SJCRH30 (cell line): ENCODE measurements around the gene SOX13. TPM values are rescaled to one million over a fixed set of nuclear protein-coding genes. Genes with fewer than 3 reads are reported as not detected.

Experiments used
- DNase-seq, 2 experiments: peaks; one replicate each; pipeline ENCODE4 v3.0.0-alpha.2; 2015 to 2020
- H3K27ac ChIP-seq: fragments of 250-450 bp; sonication (Bioruptor Pico); 2 replicates; pipeline ENCODE4 v1.5.1; 2020; ENCODE audit warnings: mild to moderate bottlenecking, moderate library complexity
- H3K27me3 ChIP-seq: fragments of 250-450 bp; sonication (Bioruptor Pico); 2 replicates; pipeline ENCODE4 v1.5.1; 2020; ENCODE audit warnings: mild to moderate bottlenecking, moderate library complexity
- H3K36me3 ChIP-seq: fragments of 250-450 bp; sonication (Bioruptor Pico); 2 replicates; pipeline ENCODE4 v1.5.1; 2020; ENCODE audit warnings: mild to moderate bottlenecking, moderate library complexity
- H3K4me1 ChIP-seq: fragments of 250-450 bp; sonication (Bioruptor Pico); 2 replicates; pipeline ENCODE4 v1.5.1; 2020; ENCODE audit warnings: mild to moderate bottlenecking, moderate library complexity
- H3K4me3 ChIP-seq: fragments of 250-450 bp; sonication (Bioruptor Pico); 2 replicates; pipeline ENCODE4 v1.5.1; 2020; ENCODE audit warnings: mild to moderate bottlenecking, moderate library complexity
- H3K9me3 ChIP-seq: fragments of 250-450 bp; sonication (Bioruptor Pico); replicated peaks from 2 replicates; pipeline ENCODE4 v1.5.1; 2020; ENCODE audit warnings: mild to moderate bottlenecking, moderate library complexity
- total RNA-seq: library from RNA; depleted of rRNA; stranded (reverse); fragments of >200 nt; shearing (Covaris generic); gene quantifications from 2 replicates; pipeline ENCODE4 v1.2.3, GENCODE V29; 2014

The SOX13 gene
- total RNA-seq, 1 experiment from 2014 or later: 35.1 TPM

- H3K36me3 ChIP-seq: no peaks in the 10 kb centered on the region
- peak overlapping the region; percentile 79 for H3K4me3 ChIP-seq
- peak overlapping the region; percentile 76 for H3K27ac ChIP-seq
- DNase-seq: peak; percentile 34 to 46
- peaks cover 35% of the 10 kb centered on the region for H3K4me1 ChIP-seq
- no peaks in the 10 kb centered on the region for H3K9me3 ChIP-seq
- H3K27me3 ChIP-seq: no peaks in the 10 kb centered on the region
Observed at GRCh38 chr1:204075139-204075521, 2.2 kb downstream of the SOX13 start.

GRCh38 chr1:204075890-204076846 is 3.3 kb downstream of the SOX13 start:
- Histone ChIP-seq H3K4me3 (no peak overlapping the region), H3K4me1 (peaks cover 46% of the 10 kb centered on the region), H3K9me3 (no peaks in the 10 kb centered on the region), H3K27ac (no peak overlapping the region), H3K36me3 (no peaks in the 10 kb centered on the region), H3K27me3 (no peaks in the 10 kb centered on the region)
- no peak for DNase-seq

GRCh38 chr1:204076891-204077290 is 4.0 kb downstream of the SOX13 start:
- DNase-seq: no peak
- Histone ChIP-seq H3K27me3 (no peaks in the 10 kb centered on the region), H3K4me1 (peaks cover 49% of the 10 kb centered on the region), H3K9me3 (no peaks in the 10 kb centered on the region), H3K36me3 (no peaks in the 10 kb centered on the region), H3K4me3 (no peak overlapping the region), H3K27ac (no peak overlapping the region)

- peak; percentile 91 to 97 for DNase-seq
- Histone ChIP-seq H3K9me3 (no peaks in the 10 kb centered on the region), H3K36me3 (no peaks in the 10 kb centered on the region), H3K27ac (peak overlapping the region; percentile 69), H3K4me1 (peaks cover 59% of the 10 kb centered on the region), H3K27me3 (no peaks in the 10 kb centered on the region), H3K4me3 (no peak overlapping the region)
Observed at GRCh38 chr1:204077979-204078696, 5.2 kb downstream of the SOX13 start.

- no peaks in the 10 kb centered on the region for H3K9me3 ChIP-seq
- no peaks in the 10 kb centered on the region for H3K27me3 ChIP-seq
- H3K36me3 ChIP-seq: no peaks in the 10 kb centered on the region
- no peak overlapping the region for H3K4me3 ChIP-seq
- peaks cover 70% of the 10 kb centered on the region for H3K4me1 ChIP-seq
- H3K27ac ChIP-seq: peak overlapping the region; percentile 63
- peak in 1 of 2 experiments; percentile 49 for DNase-seq
Observed at GRCh38 chr1:204079608-204079999, 6.7 kb downstream of the SOX13 start.

- peaks cover 75% of the 10 kb centered on the region for H3K4me1 ChIP-seq
- H3K9me3 ChIP-seq: no peaks in the 10 kb centered on the region
- peak; percentile 97 to 98 for DNase-seq
- no peaks in the 10 kb centered on the region for H3K36me3 ChIP-seq
- 0 out of 2 replicates have a peak overlapping the region, but pooled peaks have one; percentile 2 for H3K4me3 ChIP-seq
- no peaks in the 10 kb centered on the region for H3K27me3 ChIP-seq
- H3K27ac ChIP-seq: peak overlapping the region; percentile 63
Observed at GRCh38 chr1:204080163-204080903, 7.4 kb downstream of the SOX13 start.

- Histone ChIP-seq H3K4me3 (no peak overlapping the region), H3K36me3 (no peaks in the 10 kb centered on the region), H3K27ac (no peak overlapping the region; the same call in 1 of the 2 replicates), H3K9me3 (no peaks in the 10 kb centered on the region), H3K27me3 (no peaks in the 10 kb centered on the region), H3K4me1 (peaks cover 70% of the 10 kb centered on the region)
- no peak for DNase-seq
Observed at GRCh38 chr1:204081164-204081790, 8.4 kb downstream of the SOX13 start.

- no peaks in the 10 kb centered on the region for H3K9me3 ChIP-seq
- H3K4me1 ChIP-seq: peaks cover 70% of the 10 kb centered on the region
- no peak for DNase-seq
- H3K4me3 ChIP-seq: no peak overlapping the region
- H3K27ac ChIP-seq: no peak overlapping the region
- H3K36me3 ChIP-seq: no peaks in the 10 kb centered on the region
- H3K27me3 ChIP-seq: no peaks in the 10 kb centered on the region
Observed at GRCh38 chr1:204081791-204082513, 9.0 kb downstream of the SOX13 start.

GRCh38 chr1:204083491-204083890 is 10.6 kb downstream of the SOX13 start:
- no peaks in the 10 kb centered on the region for H3K27me3 ChIP-seq
- H3K36me3 ChIP-seq: no peaks in the 10 kb centered on the region
- no peak overlapping the region for H3K4me3 ChIP-seq
- no peak for DNase-seq
- peaks cover 62% of the 10 kb centered on the region for H3K4me1 ChIP-seq
- peak overlapping the region; percentile 95 for H3K27ac ChIP-seq
- no peaks in the 10 kb centered on the region for H3K9me3 ChIP-seq

- DNase-seq: peak; percentile 98 to 99
- peaks cover 54% of the 10 kb centered on the region for H3K4me1 ChIP-seq
Observed at GRCh38 chr1:204084247-204084772, 11.4 kb downstream of the SOX13 start.

GRCh38 chr1:204085876-204086275 is 13.0 kb downstream of the SOX13 start:
- no peak for DNase-seq
- H3K4me3 ChIP-seq: no peak overlapping the region
- H3K27me3 ChIP-seq: no peaks in the 10 kb centered on the region
- H3K9me3 ChIP-seq: no peaks in the 10 kb centered on the region
- H3K36me3 ChIP-seq: no peaks in the 10 kb centered on the region
- H3K27ac ChIP-seq: no peak overlapping the region
- peaks cover 38% of the 10 kb centered on the region for H3K4me1 ChIP-seq

More at GRCh38 chr1:204084247-204084772, 11.4 kb downstream of the SOX13 start:
- Histone ChIP-seq H3K4me3 (no peak overlapping the region), H3K9me3 (no peaks in the 10 kb centered on the region), H3K36me3 (no peaks in the 10 kb centered on the region), H3K27me3 (no peaks in the 10 kb centered on the region), H3K27ac (peak overlapping the region; percentile 95)

- no peak for DNase-seq
- Histone ChIP-seq H3K4me3 (no peak overlapping the region), H3K4me1 (peaks cover 30% of the 10 kb centered on the region), H3K9me3 (no peaks in the 10 kb centered on the region), H3K27me3 (no peaks in the 10 kb centered on the region), H3K36me3 (no peaks in the 10 kb centered on the region), H3K27ac (no peak overlapping the region)
Observed at GRCh38 chr1:204087181-204087892, 14.4 kb downstream of the SOX13 start.

GRCh38 chr1:204087893-204088528 is 15.1 kb downstream of the SOX13 start:
- DNase-seq: no peak
- Histone ChIP-seq H3K4me3 (no peak overlapping the region), H3K36me3 (no peaks in the 10 kb centered on the region), H3K4me1 (peaks cover 30% of the 10 kb centered on the region), H3K27me3 (no peaks in the 10 kb centered on the region), H3K9me3 (no peaks in the 10 kb centered on the region), H3K27ac (no peak overlapping the region)
